SU-DHL-6 (cell line): ENCODE measurements around the gene LDAH.

Experiments used
- H2AFZ ChIP-seq: fragments of 200-600 bp; sonication (generic); 2 replicates; pipeline ENCODE4 v1.6.1; 2014; ENCODE audit warnings: low read depth, mild to moderate bottlenecking, moderate library complexity, mixed read lengths, antibody characterized with exemption, low read length; ENCODE audit not compliant: severe bottlenecking
- H3F3A ChIP-seq: fragments of 200-600 bp; shearing (Covaris generic); 2 replicates; pipeline ENCODE4 v1.6.0; 2016; ENCODE audit warnings: antibody characterized with exemption, mild to moderate bottlenecking; ENCODE audit not compliant: insufficient read depth
- H3K27ac ChIP-seq: fragments of 200-600 bp; sonication (generic); 2 replicates; pipeline ENCODE4 v1.5.1; 2016; ENCODE audit warnings: low read depth, mild to moderate bottlenecking, low read length, moderate library complexity, mixed read lengths
- H3K27me3 ChIP-seq: fragments of 200-600 bp; sonication (generic), shearing (Covaris generic); 2 replicates; pipeline ENCODE4 v1.6.0; 2014; ENCODE audit warnings: mild to moderate bottlenecking, low read length
- H3K36me3 ChIP-seq: fragments of 200-600 bp; sonication (generic); 2 replicates; pipeline ENCODE4 v1.6.1; 2014; ENCODE audit warnings: mild to moderate bottlenecking, low read length, mixed read lengths
- H3K4me2 ChIP-seq: fragments of 300-600, 200-600 bp; shearing (Covaris generic), sonication (generic); 2 replicates; pipeline ENCODE4 v1.6.0; 2014; ENCODE audit warnings: low read length, low read depth, mild to moderate bottlenecking; ENCODE audit not compliant: poor library complexity, severe bottlenecking
- H3K4me3 ChIP-seq: fragments of 200-600 bp; sonication (generic); 2 replicates; pipeline ENCODE4 v1.5.1; 2014; ENCODE audit warnings: antibody characterized with exemption, low read length, mild to moderate bottlenecking, mixed read lengths; ENCODE audit not compliant: insufficient read depth, poor library complexity, severe bottlenecking
- H3K79me2 ChIP-seq: fragments of 200-600 bp; sonication (generic); 2 replicates; pipeline ENCODE4 v1.6.1; 2014; ENCODE audit warnings: mild to moderate bottlenecking, low read length, moderate library complexity; ENCODE audit not compliant: insufficient read depth
- H3K9ac ChIP-seq: fragments of 200-600 bp; sonication (generic); 2 replicates; pipeline ENCODE4 v1.7.0; 2014; ENCODE audit warnings: mild to moderate bottlenecking, low read length
- H3K9me2 ChIP-seq: fragments of 200-600 bp; sonication (generic); replicated peaks from 2 replicates; pipeline ENCODE4 v1.6.1; 2014; ENCODE audit warnings: low read length; ENCODE audit not compliant: insufficient read depth
- H3K9me3 ChIP-seq: fragments of 200-600 bp; sonication (generic); 2 replicates; pipeline ENCODE4 v1.6.1; 2014; ENCODE audit warnings: low read length, mixed read lengths; ENCODE audit not compliant: insufficient read depth
- H4K20me1 ChIP-seq: fragments of 200-600 bp; sonication (generic); 2 replicates; pipeline ENCODE4 v1.6.1; 2014; ENCODE audit warnings: low read depth, mild to moderate bottlenecking, antibody characterized with exemption, low read length, moderate library complexity, mixed read lengths
- CTCF ChIP-seq: fragments of 200-600 bp; sonication (generic); IDR thresholded peaks from one replicate; pipeline ENCODE4 v1.5.1; 2017; ENCODE audit warnings: antibody characterized with exemption, mild to moderate bottlenecking, low read length, moderate library complexity; ENCODE audit not compliant: insufficient read depth, poor library complexity, severe bottlenecking
- EZH2phosphoT487 ChIP-seq: fragments of 200-600 bp; sonication (generic), shearing (Covaris generic); conservative IDR thresholded peaks from 2 replicates; pipeline ENCODE4 v1.6.1; 2018; ENCODE audit warnings: mild to moderate bottlenecking, antibody characterized with exemption, low read length, moderate library complexity, mixed read lengths

LDAH gene

GRCh38 chr2:20839052-20839451 lies 16.2 kb upstream of the LDAH start:
- Histone ChIP-seq H2AFZ (no peak overlapping the region), H3K27me3 (0 out of 2 replicates have a peak, but pooled peaks cover 4% of the 10 kb centered on the region)
- TF ChIP-seq EZH2phosphoT487 (no peak), CTCF (no peak)

GRCh38 chr2:20838016-20838415 lies 15.1 kb upstream of the LDAH start:
- H3K36me3 ChIP-seq: no peaks in the 10 kb centered on the region
- H3K79me2 ChIP-seq: no peaks in the 10 kb centered on the region
- H2AFZ ChIP-seq: no peak overlapping the region
- no peak overlapping the region for H3K9ac ChIP-seq
- no peaks in the 10 kb centered on the region for H3K9me2 ChIP-seq
- no peak overlapping the region for H3K27ac ChIP-seq
- H3K4me3 ChIP-seq: no peak overlapping the region
- TF ChIP-seq CTCF (no peak), EZH2phosphoT487 (no peak)
- no peak overlapping the region for H3K4me2 ChIP-seq
- H4K20me1 ChIP-seq: no peaks in the 10 kb centered on the region
- no peaks in the 10 kb centered on the region for H3K9me3 ChIP-seq
- H3F3A ChIP-seq: no peaks in the 10 kb centered on the region
- H3K27me3 ChIP-seq: 0 out of 2 replicates have a peak, but pooled peaks cover 4% of the 10 kb centered on the region

More at GRCh38 chr2:20839052-20839451, 16.2 kb upstream of the LDAH start:
- no peaks in the 10 kb centered on the region for H3K9me2 ChIP-seq
- H3K79me2 ChIP-seq: no peaks in the 10 kb centered on the region
- no peaks in the 10 kb centered on the region for H3K9me3 ChIP-seq
- no peak overlapping the region for H3K4me2 ChIP-seq
- H3F3A ChIP-seq: no peaks in the 10 kb centered on the region
- H3K27ac ChIP-seq: no peak overlapping the region
- H3K9ac ChIP-seq: no peak overlapping the region
- H4K20me1 ChIP-seq: no peaks in the 10 kb centered on the region
- no peak overlapping the region for H3K4me3 ChIP-seq
- H3K36me3 ChIP-seq: no peaks in the 10 kb centered on the region

GRCh38 chr2:20836521-20836920 lies 13.6 kb upstream of the LDAH start:
- H4K20me1 ChIP-seq: no peaks in the 10 kb centered on the region
- no peaks in the 10 kb centered on the region for H3K79me2 ChIP-seq
- H3K4me3 ChIP-seq: no peak overlapping the region
- no peaks in the 10 kb centered on the region for H3K9me2 ChIP-seq
- H2AFZ ChIP-seq: no peak overlapping the region
- no peaks in the 10 kb centered on the region for H3F3A ChIP-seq
- H3K36me3 ChIP-seq: no peaks in the 10 kb centered on the region
- no peaks in the 10 kb centered on the region for H3K9me3 ChIP-seq
- H3K27ac ChIP-seq: no peak overlapping the region
- H3K27me3 ChIP-seq: 0 out of 2 replicates have a peak, but pooled peaks cover 4% of the 10 kb centered on the region
- TF ChIP-seq CTCF: no peak
- no peak for TF ChIP-seq EZH2phosphoT487
- H3K9ac ChIP-seq: no peak overlapping the region
- no peak overlapping the region for H3K4me2 ChIP-seq
